GOT3 (cell line): ENCODE results near the gene PRDM7.
A peak's percentile ranks its signal among the peaks of the same experiment; 100 is the strongest.
"Not testable (repeated sequence)": the region's sequence is repeated elsewhere in the genome, so short reads cannot be mapped to it uniquely, and the experiment has no call there.

Experiments used
- DNase-seq: peaks from one replicate; lab custom pipeline; 2025; ENCODE audit warnings: mixed read lengths; lab: John Stamatoyannopoulos, UW

PRDM7 gene

GRCh38 chr16:90077240-90077756 is at the start of gene PRDM7:
Gene PRDM7, minus strand, starts transcription at chr16:90077331. Its CDS starts 1,421 bp downstream, at chr16:90075910.
- DNase-seq = peak; percentile 87

- not testable (repeated sequence) for DNase-seq
Measured at GRCh38 chr16:90121846-90122245, 44.7 kb upstream of the PRDM7 start.

GRCh38 chr16:90107617-90108016 is 30.5 kb upstream of the PRDM7 start:
- DNase-seq = not testable (repeated sequence)

- not testable (repeated sequence) for DNase-seq
Measured at GRCh38 chr16:90107060-90107459, 29.9 kb upstream of the PRDM7 start.

- DNase-seq = not testable (repeated sequence)
Measured at GRCh38 chr16:90106271-90106670, 29.1 kb upstream of the PRDM7 start.

- DNase-seq = not testable (repeated sequence)
Measured at GRCh38 chr16:90104725-90105124, 27.6 kb upstream of the PRDM7 start.

GRCh38 chr16:90102086-90102884 is 25.2 kb upstream of the PRDM7 start:
- DNase-seq = not testable (repeated sequence)

GRCh38 chr16:90101332-90101731 is 24.2 kb upstream of the PRDM7 start:
- DNase-seq = not testable (repeated sequence)

GRCh38 chr16:90100790-90101189 is 23.7 kb upstream of the PRDM7 start:
- DNase-seq = not testable (repeated sequence)

GRCh38 chr16:90100229-90100628 is 23.1 kb upstream of the PRDM7 start:
- DNase-seq = not testable (repeated sequence)

GRCh38 chr16:90098936-90099335 is 21.8 kb upstream of the PRDM7 start:
- not testable (repeated sequence) for DNase-seq

GRCh38 chr16:90097010-90097684 is 20.0 kb upstream of the PRDM7 start:
- not testable (repeated sequence) for DNase-seq

- not testable (repeated sequence) for DNase-seq
Measured at GRCh38 chr16:90094791-90095190, 17.7 kb upstream of the PRDM7 start.

- DNase-seq = not testable (repeated sequence)
Measured at GRCh38 chr16:90094296-90094695, 17.2 kb upstream of the PRDM7 start.

- not testable (repeated sequence) for DNase-seq
Measured at GRCh38 chr16:90093799-90094198, 16.7 kb upstream of the PRDM7 start.

GRCh38 chr16:90092781-90093180 is 15.7 kb upstream of the PRDM7 start:
- DNase-seq = not testable (repeated sequence)

GRCh38 chr16:90084215-90084950 is 7.3 kb upstream of the PRDM7 start:
- DNase-seq = no peak

GRCh38 chr16:90083139-90083538 is 6.0 kb upstream of the PRDM7 start:
- DNase-seq = no peak

GRCh38 chr16:90081606-90081970 is 4.5 kb upstream of the PRDM7 start:
- DNase-seq = no peak

GRCh38 chr16:90078579-90078895 is 1.4 kb upstream of the PRDM7 start:
- no peak for DNase-seq

GRCh38 chr16:90077757-90078578 is 837 bp upstream of the PRDM7 start:
- no peak for DNase-seq
